ENCODE data around the gene CALN1.

The CALN1 gene

DNA sequence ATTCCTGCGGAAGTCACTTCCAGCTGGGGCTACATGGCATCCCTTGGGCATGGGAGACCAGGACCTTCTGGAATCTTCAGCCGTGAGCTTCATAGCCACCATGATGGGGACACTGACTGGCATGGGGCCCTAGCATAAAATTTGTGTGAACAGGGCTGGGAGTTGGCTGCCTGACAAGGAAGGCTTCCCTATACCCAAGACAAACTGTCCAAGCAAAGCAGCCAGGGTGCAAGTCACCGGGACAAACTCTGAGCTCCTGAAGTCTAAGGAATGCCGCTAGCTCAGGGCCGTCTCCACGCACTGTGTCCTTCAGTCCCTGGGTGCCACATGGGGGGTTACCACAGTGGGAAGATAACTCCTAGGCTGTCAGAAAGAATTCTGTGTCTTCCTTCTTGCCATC, 627.4 kb downstream of the CALN1 start:
- DNase-seq (ENCODE audit: low read depth): no peak

DNA sequence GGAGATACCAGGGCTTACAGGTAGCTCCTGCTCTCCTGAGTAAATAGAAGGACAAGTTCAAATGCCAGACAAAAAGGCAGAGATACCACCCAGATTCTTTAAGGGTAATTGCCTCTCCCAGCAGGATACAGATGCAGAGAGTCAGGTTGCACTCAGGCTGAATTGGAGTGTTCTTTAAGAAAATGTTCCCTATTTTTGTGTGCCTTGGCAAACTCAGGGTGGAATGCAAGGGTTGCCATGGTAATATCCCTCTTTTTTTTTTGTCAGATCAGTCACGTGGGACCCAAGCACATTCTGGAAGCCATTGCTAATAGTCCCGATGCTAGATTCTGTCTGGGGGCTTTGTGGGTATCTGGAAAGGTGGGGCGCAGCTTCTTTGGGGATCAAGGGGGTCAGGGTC, 628.0 kb downstream of the CALN1 start:
- no peak for DNase-seq (ENCODE audit: low read depth)

DNA sequence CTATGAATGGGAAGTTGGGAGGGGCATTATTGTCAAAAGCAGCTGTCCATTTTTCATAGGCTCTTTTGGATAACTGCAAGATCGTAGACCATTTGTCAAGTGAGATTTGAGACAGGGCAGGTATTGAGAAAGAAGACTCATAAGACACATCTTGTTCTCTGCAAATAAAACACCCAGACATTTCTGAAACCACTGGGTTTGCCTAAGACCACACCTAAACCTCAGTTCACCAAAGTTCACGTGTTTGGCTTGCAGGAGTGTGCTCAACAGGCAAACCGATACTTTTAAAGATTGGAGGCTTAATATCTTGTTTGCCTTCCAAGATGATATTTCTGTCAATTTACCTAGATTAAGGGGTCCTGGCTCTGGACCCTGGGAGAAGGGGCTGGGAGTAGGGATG, 628.4 kb downstream of the CALN1 start:
- DNase-seq (ENCODE audit: low read depth): no peak

DNA sequence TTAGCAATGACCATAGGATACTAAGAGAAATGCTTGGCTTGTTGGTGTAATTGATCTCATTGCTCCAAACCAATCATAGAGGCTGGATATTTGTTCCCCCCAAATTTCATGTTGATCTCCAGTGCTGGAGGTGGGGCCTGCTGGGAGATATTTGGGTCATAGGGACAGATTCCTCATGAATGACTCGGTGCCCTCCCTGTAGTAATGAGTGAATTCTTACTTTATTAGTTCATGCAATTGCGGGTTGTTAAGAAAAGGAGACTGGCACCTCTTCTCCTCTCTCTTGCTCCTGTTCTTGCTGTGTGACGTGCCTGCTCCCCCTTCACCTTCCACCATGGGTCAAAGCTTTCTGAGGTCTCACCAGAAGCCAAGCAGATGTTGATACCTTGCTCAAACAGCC, 630.1 kb downstream of the CALN1 start:
- DNase-seq (ENCODE audit: low read depth): no peak

DNA sequence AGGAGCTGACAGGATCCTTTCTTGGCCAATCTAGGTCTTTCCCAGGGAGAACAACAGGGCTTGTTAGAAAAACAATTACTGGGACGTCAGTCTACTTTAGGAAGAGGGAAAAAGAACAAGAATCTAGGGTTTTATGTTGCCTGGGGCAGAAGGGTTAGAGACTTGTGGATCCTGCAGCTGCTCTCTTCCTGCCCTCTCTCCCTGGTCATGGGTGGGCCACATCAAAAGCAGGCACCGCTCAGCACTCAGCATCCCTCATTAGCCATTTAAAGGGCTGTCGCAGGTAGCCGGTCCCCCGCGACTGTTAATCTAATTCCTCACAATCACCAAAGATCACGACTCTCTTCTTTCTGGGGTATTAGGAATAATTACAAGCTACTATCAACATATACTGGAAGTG, 631.9 kb downstream of the CALN1 start:
- DNase-seq (ENCODE audit: low read depth): no peak

- DNase-seq (ENCODE audit: low read depth): no peak
Measured at GRCh38 chr7:71777278-71777677, 634.9 kb downstream of the CALN1 start.

- no peak for DNase-seq (ENCODE audit: low read depth)
Measured at GRCh38 chr7:71776726-71777125, 635.4 kb downstream of the CALN1 start.

GRCh38 chr7:71775648-71776047, 636.5 kb downstream of the CALN1 start:
- DNase-seq (ENCODE audit: low read depth): no peak

GRCh38 chr7:71772779-71773178, 639.4 kb downstream of the CALN1 start:
- DNase-seq (ENCODE audit: low read depth): no peak

GRCh38 chr7:71770269-71770907, 641.8 kb downstream of the CALN1 start:
- no peak for DNase-seq (ENCODE audit: low read depth)

DNA sequence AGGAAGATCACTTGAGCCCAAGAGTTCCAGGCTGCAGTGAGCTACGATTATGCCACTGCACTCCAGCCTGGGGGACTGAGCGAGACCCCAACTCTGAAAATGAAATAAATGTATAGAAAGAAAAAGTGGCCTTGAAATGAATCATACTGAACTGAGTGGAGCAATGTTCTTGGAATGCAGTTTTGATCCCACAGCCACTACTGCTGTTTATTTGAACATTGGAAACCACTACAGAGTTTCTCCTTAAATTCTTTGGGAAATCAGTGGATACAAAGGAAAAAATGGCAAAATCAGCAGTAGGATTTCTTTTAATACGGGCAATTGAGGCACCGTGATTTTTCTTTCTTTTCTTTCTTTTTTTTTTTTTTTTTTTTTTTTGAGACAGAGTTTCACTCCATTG, 642.8 kb downstream of the CALN1 start:
- DNase-seq (ENCODE audit: low read depth): no peak

GRCh38 chr7:71768450-71768849, 643.7 kb downstream of the CALN1 start:
- no peak for DNase-seq (ENCODE audit: low read depth)

DNA sequence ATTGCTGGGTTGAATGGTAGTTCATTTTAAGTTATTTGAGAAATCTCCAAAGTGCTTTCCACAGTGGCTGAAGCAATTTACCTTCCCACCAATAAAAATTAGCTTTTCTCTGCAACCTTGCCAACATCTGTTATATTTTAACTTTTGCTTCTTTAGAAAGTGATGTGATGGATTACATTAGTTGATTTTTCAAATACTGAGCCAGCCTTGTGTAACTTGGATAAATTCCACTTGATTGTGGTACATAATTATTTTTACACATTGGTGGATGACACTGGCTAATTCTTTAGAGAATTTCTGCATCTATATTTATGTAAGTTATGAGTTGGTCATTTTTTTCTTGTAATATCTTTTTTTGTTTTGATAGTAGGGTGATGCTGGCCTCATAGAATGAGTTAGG, 646.1 kb downstream of the CALN1 start:
- DNase-seq (ENCODE audit: low read depth): no peak

DNA sequence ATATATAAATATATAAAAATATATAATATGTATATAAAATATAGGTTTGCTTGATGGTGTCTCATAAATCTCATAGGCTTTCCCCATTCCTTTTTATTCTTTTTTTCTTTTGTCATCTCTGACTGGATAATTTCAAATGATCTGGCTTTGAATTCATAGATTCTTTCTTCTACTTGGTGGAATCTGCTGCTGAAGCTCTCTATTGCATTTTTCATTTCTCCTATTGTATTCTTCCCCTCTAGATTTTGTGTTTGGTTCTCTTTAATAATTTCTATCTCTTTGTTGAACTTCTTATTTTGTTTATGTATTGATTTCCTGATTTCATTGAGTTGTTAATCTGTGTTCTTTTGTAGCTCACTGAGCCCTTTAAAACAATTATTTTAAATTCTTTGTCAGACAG, 650.8 kb downstream of the CALN1 start:
- DNase-seq (ENCODE audit: low read depth): no peak

DNA sequence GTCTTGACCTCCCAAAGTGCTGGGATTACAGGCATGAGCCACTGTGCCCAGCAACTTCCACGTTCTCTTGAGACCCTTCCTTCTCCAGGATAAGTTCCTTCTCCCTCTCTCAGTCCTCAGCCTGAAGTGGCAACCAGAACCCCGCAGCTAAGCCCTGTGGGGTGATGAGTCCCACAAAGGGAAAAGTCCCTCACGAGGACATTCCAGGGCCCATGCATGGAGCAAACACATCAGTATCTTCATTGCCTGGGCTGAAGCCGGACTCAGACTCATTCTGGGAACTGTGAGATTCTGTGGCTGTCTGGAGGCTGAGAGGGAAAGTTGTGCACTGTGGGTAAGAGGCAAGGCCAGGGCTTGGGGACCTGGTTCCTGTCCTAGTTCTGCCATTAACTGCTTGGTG, 657.3 kb downstream of the CALN1 start:
- no peak for DNase-seq (ENCODE audit: low read depth)

- DNase-seq (ENCODE audit: low read depth): no peak
Measured at GRCh38 chr7:71753956-71754664, 658.0 kb downstream of the CALN1 start.

GRCh38 chr7:71753236-71753635, 658.9 kb downstream of the CALN1 start:
- DNase-seq (ENCODE audit: low read depth): no peak

GRCh38 chr7:71752171-71752935, 659.8 kb downstream of the CALN1 start:
- DNase-seq (ENCODE audit: low read depth): no peak

DNA sequence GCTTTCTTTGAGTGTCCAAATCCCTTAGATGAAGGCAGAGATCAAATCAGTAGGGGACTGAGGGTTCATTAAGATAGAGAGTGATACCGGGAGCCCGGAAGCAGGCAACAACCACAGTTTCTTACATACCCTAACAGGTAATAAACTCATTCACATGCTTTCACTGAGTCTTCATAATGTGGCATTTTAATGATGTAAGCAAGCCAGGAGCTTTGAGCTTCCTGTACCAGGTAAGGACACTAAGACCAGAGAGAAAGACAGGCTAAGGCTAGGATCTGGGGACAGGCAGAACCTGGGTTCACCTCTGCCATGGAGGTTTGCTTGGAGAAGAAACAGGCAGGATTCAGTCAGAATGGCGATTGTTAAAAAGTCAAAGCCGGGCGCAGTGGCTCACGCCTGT, 661.8 kb downstream of the CALN1 start:
- DNase-seq (ENCODE audit: low read depth): no peak

DNA sequence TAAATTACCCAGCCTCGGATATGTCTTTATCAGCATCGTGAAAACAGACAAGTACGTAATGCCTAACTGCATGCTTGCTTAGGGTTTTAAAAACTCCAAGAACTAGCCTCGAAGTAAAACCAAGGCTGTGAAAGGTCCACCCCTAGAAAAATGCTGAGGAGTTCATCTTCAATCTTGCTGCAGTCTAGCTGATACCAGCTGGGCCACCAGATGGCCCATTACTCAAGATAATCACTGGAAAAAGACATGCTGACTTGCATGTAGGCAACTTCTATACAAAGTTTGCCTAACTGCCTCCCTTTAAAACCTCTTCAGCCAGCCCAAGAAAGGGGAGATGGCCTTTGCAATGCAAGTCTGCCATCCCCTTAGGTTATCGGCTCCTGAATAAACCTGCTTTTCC, 666.1 kb downstream of the CALN1 start:
- DNase-seq (ENCODE audit: low read depth): no peak

DNA sequence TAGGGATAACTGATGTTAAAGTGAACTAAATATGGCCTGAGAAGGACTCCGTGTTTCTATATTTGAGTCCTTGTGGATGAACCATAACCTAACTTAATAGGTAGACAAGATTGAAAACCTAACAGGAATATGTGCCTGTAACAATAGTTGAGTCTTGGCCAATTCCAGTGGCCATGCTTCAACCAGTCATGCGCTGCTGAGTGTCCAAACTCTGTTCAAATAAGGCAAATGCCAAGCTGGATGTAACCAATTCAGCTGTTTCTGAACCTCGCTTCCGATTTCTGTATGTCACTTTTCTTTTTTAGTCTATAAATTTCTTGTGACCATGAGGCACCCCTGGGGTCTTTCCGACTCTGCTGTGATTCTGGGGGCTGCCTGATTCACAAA, 672.0 kb downstream of the CALN1 start:
- DNase-seq (ENCODE audit: low read depth): no peak

DNA sequence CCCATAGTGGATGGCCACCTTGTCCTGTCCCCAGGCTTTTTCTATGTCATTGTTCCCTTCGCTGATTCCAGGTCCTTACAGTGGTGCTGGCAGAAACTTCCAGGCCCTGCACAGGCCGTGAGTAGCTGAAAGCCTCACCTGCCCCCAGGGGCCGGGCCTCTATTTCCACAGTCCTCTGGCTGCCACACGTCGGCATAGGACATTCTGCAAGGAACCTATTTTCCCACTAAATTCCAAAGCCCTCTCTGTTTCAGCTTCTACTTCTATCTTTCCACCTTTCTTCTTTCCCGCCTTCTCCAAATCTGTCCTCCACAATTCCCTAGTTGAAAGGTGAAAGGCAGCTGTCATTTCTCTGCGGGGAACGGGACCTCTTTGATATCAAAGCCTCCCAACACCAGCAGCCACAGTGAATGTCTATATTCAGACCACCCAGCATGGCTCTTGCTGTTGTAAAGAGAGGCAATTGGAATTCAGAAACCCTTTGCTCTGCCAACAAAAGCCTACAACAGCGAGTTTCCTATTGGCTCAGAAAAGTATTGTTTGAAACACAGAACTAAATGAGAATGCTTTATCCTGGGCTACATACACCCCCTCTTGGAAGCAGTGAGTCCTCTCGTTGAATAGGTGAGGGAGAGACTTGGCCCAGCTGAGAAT, 672.5 kb downstream of the CALN1 start:
- no peak for DNase-seq (ENCODE audit: low read depth)
